ENCODE measurements around the gene RAB11FIP3. TPM values are rescaled to one million over a fixed set of nuclear protein-coding genes. Genes with fewer than 3 reads are reported as not detected.

Gene RAB11FIP3
- total and polyA plus RNA-seq, 9 of the 15 experiments (the other 6 are each of a cell fraction or from before 2014, with no cell fraction given) = 0.46 to 13.1 (median 4.3) TPM

DNA sequence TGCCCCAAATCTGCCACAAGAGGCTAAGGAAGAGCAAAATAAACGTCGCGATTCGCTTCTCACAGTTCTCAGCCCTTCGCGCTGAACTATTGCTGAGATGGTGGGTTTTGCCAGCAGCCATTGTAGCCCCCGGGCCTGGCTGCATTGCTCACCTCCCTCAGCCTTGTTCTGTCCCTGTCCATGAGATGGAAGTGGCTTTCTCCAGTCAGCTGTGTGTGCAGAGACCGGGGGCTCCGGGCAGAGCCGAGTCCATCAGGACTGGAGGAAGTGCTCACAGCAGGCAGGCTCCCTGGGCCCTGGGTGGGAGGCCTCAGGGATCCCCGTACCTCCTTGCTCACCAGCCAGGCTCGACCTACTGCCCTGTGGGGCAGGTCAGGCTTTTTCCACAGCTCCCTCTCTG is 74.5 kb downstream of the RAB11FIP3 start:
- no peak overlapping the region for H2AFZ ChIP-seq (ENCODE audit: low read depth, low read length)
- ChIA-PET CTCF (ENCODE audit: low intra/inter-chr PET ratio) (no interaction called here), POLR2A (interaction anchor here (0.6 to 1.8 kb wide), 3 partner anchors 10 to 25 kb away, joined by 3 to 4 read pairs (median 3); no protein-coding TSS in a partner anchor)
- no peaks in the 10 kb centered on the region for H3K9me1 ChIP-seq (ENCODE audit: control insufficient read depth, insufficient read depth, low read length)
- no peak for TF ChIP-seq DMBX1 (CRISPR knock-in tag; IDR thresholded peaks at IDR 0.05; ENCODE audit: borderline replicate concordance)
- TF ChIP-seq, protein P1, sequence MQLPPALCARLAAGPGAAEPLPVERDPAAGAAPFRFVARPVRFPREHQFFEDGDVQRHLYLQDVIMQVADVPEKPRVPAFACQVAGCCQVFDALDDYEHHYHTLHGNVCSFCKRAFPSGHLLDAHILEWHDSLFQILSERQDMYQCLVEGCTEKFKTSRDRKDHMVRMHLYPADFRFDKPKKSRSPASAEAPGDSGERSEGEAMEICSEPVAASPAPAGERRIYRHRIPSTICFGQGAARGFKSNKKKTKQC (CRISPR knock-in tag; IDR thresholded peaks at IDR 0.05) = no peak
- no peak for TF ChIP-seq GATAD2B (IDR thresholded peaks at IDR 0.05; ENCODE audit: borderline replicate concordance)
- TF ChIP-seq TEAD1 (CRISPR knock-in tag; IDR thresholded peaks at IDR 0.05) = no peak
- no peak for TF ChIP-seq SMAD3 (CRISPR knock-in tag; conservative IDR thresholded peaks at IDR 0.05)
- TF ChIP-seq SRSF1 (IDR thresholded peaks at IDR 0.05; ENCODE audit: low read depth, low read length) = no peak
- no peak for TF ChIP-seq L3MBTL2 (IDR thresholded peaks at IDR 0.05)
- TF ChIP-seq PHF20 (IDR thresholded peaks at IDR 0.05; ENCODE audit: partially characterized antibody) = no peak
- no peak for TF ChIP-seq ZNF79 (CRISPR knock-in tag; IDR thresholded peaks at IDR 0.05; ENCODE audit: low read depth)
- TF ChIP-seq CAMTA2 (CRISPR knock-in tag; conservative IDR thresholded peaks at IDR 0.05) = no peak
- TF ChIP-seq ZNF766 (CRISPR knock-in tag; conservative IDR thresholded peaks at IDR 0.05) = no peak
- no peak for TF ChIP-seq ILK (tag; IDR thresholded peaks at IDR 0.05; ENCODE audit: borderline replicate concordance, low read depth)
- TF ChIP-seq, protein P2, sequence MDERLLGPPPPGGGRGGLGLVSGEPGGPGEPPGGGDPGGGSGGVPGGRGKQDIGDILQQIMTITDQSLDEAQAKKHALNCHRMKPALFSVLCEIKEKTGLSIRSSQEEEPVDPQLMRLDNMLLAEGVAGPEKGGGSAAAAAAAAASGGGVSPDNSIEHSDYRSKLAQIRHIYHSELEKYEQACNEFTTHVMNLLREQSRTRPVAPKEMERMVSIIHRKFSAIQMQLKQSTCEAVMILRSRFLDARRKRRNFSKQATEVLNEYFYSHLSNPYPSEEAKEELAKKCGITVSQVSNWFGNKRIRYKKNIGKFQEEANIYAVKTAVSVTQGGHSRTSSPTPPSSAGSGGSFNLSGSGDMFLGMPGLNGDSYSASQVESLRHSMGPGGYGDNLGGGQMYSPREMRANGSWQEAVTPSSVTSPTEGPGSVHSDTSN (CRISPR knock-in tag; IDR thresholded peaks at IDR 0.05; ENCODE audit: low read depth) = no peak
- TF ChIP-seq, protein P2 (tag; conservative IDR thresholded peaks at IDR 0.05; ENCODE audit: low read depth) = no peak
- no peak for TF ChIP-seq ZBED1 (IDR thresholded peaks at IDR 0.05)
- no peak for TF ChIP-seq SREBF2 (CRISPR knock-in tag; IDR thresholded peaks at IDR 0.05)
- no peak for TF ChIP-seq RAD21 (CRISPR knock-in tag; conservative IDR thresholded peaks at IDR 0.05 in 1 of 2, IDR thresholded peaks at IDR 0.05 in 1 of 2)
- no peak for TF ChIP-seq ZNF217 (CRISPR knock-in tag; IDR thresholded peaks at IDR 0.05)
- TF ChIP-seq ELF4 (CRISPR knock-in tag; IDR thresholded peaks at IDR 0.05) = no peak
- no peak overlapping the region for H3K27ac ChIP-seq (ENCODE audit: extremely low read depth, low read depth, low read length)
- DNase-seq (ENCODE audit: extremely low read depth in 1 of 4, low spot score in 3 of 4) = no peak
- intact Hi-C loops (cut with micrococcal nuclease) = no loop called here
- FAIRE-seq = no peak
- peak overlapping the region in 1 of 2 experiments; percentile 86; a peak in 2 of 4 replicates for H3K9ac ChIP-seq (ENCODE audit: insufficient read depth in 1 of 2, low read depth in 2 of 2, low read length in 2 of 2)
- H3K27me3 ChIP-seq (ENCODE audit: control insufficient read depth in 2 of 2, insufficient read depth in 2 of 2, low read length in 2 of 2) = no peaks in the 10 kb centered on the region
- no peak overlapping the region for H3K4me3 ChIP-seq
- in situ Hi-C loops (cut with MboI) = no loop called here
- ATAC-seq = no peak; the same call in 2 of the 3 replicates
- no peaks in the 10 kb centered on the region for H3K36me3 ChIP-seq (ENCODE audit: control insufficient read depth, insufficient read depth, low read length)
- no peak overlapping the region for H3K4me2 ChIP-seq (ENCODE audit: insufficient read depth, low read length)
- peaks cover 0 to 31% of the 10 kb centered on the region in 2 experiments; a peak in 2 of 5 replicates for H3K4me1 ChIP-seq (replicated peaks in 1 of 2; ENCODE audit: control insufficient read depth in 2 of 2, insufficient read depth in 2 of 2, low read length in 2 of 2)
- BruUV-seq (replicated peaks) = no TSS peak
- H3K79me2 ChIP-seq (ENCODE audit: control insufficient read depth, insufficient read depth, low read length) = no peaks in the 10 kb centered on the region
- no peaks in the 10 kb centered on the region for H3K9me3 ChIP-seq (replicated peaks; ENCODE audit: control insufficient read depth, insufficient read depth, low read depth, low read length)
- no peaks in the 10 kb centered on the region; the same call in 1 of the 2 replicates for H4K20me1 ChIP-seq (replicated peaks; ENCODE audit: control insufficient read depth, insufficient read depth, low read length)
- 75% methylated on average over 12 of the region's 12 CpGs for WGBS (ENCODE audit: insufficient coverage, low coverage, missing lambda C conversion rate)

Data from K562 (cell line).